GM18861 (cell line): ENCODE data around the gene PARP11.

Experiments
- ATAC-seq: cut with Tn5 transposase; IDR thresholded peaks from one replicate; pipeline ENCODE4 v1.9.1; 2021; ENCODE audit not compliant: unreplicated experiment

The PARP11 gene

GRCh38 chr12:3775385-3776035, 97.7 kb downstream of the PARP11 start:
- ATAC-seq: no peak

- ATAC-seq: no peak
These were observed 100.8 kb downstream of the PARP11 start for GRCh38 chr12:3772380-3772779.

GRCh38 chr12:3771853-3772252, 101.3 kb downstream of the PARP11 start:
- ATAC-seq: no peak

- no peak for ATAC-seq
These were observed 102.3 kb downstream of the PARP11 start for GRCh38 chr12:3770891-3771290.

GRCh38 chr12:3768911-3769447, 104.2 kb downstream of the PARP11 start:
- no peak for ATAC-seq

- no peak for ATAC-seq
These were observed 112.0 kb downstream of the PARP11 start for GRCh38 chr12:3761116-3761735.

GRCh38 chr12:3759878-3760277, 113.3 kb downstream of the PARP11 start:
- no peak for ATAC-seq
